ENCODE data around the gene ADGRG3. TPM values are rescaled to one million over a fixed set of nuclear protein-coding genes. Genes with fewer than 3 reads are reported as not detected.
A peak's percentile ranks its signal among the peaks of the same experiment; 100 is the strongest.

Gene ADGRG3
- total and polyA plus RNA-seq, 2 of the 13 experiments (the other 11 are each of a cell fraction or from before 2014, with no cell fraction given), result 2.7 to 11.8 TPM

DNA sequence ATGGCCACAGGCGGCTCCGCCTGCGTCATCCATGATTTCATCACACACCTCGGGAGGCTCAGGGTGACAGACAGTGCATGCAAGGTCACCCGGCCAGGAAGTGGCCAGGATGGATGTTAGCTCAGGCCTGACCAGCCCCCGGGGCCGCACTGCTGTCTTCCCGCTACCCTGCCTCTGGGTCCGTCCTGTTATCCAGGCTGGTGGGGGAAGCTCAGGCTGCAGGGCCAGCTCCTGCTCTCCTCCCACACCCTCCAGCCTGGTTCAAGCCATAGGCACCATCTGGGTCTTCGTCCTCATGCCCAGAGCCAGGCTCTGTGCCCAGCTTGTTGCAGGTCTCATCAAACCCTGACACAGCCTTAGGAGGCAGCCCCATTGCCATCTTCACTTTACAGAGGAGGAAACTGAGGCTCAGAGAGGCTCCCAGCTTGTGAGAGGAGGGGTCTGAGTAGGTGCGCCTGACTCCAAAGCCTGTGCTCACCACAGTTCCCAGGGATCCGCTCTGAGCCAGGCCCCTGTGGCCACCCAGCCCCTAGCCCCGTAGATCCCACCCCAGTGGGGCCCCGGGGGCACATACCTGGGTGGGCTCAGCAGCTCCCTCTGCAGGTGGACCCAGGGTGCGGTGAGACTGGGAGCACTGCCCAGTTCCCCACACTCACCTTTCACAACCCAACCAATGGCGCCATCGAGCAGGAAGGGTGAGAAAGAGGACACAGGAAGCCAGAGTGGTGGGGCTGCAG is 412 bp upstream of the ADGRG3 start (continued):
- TF ChIP-seq, protein P1, sequence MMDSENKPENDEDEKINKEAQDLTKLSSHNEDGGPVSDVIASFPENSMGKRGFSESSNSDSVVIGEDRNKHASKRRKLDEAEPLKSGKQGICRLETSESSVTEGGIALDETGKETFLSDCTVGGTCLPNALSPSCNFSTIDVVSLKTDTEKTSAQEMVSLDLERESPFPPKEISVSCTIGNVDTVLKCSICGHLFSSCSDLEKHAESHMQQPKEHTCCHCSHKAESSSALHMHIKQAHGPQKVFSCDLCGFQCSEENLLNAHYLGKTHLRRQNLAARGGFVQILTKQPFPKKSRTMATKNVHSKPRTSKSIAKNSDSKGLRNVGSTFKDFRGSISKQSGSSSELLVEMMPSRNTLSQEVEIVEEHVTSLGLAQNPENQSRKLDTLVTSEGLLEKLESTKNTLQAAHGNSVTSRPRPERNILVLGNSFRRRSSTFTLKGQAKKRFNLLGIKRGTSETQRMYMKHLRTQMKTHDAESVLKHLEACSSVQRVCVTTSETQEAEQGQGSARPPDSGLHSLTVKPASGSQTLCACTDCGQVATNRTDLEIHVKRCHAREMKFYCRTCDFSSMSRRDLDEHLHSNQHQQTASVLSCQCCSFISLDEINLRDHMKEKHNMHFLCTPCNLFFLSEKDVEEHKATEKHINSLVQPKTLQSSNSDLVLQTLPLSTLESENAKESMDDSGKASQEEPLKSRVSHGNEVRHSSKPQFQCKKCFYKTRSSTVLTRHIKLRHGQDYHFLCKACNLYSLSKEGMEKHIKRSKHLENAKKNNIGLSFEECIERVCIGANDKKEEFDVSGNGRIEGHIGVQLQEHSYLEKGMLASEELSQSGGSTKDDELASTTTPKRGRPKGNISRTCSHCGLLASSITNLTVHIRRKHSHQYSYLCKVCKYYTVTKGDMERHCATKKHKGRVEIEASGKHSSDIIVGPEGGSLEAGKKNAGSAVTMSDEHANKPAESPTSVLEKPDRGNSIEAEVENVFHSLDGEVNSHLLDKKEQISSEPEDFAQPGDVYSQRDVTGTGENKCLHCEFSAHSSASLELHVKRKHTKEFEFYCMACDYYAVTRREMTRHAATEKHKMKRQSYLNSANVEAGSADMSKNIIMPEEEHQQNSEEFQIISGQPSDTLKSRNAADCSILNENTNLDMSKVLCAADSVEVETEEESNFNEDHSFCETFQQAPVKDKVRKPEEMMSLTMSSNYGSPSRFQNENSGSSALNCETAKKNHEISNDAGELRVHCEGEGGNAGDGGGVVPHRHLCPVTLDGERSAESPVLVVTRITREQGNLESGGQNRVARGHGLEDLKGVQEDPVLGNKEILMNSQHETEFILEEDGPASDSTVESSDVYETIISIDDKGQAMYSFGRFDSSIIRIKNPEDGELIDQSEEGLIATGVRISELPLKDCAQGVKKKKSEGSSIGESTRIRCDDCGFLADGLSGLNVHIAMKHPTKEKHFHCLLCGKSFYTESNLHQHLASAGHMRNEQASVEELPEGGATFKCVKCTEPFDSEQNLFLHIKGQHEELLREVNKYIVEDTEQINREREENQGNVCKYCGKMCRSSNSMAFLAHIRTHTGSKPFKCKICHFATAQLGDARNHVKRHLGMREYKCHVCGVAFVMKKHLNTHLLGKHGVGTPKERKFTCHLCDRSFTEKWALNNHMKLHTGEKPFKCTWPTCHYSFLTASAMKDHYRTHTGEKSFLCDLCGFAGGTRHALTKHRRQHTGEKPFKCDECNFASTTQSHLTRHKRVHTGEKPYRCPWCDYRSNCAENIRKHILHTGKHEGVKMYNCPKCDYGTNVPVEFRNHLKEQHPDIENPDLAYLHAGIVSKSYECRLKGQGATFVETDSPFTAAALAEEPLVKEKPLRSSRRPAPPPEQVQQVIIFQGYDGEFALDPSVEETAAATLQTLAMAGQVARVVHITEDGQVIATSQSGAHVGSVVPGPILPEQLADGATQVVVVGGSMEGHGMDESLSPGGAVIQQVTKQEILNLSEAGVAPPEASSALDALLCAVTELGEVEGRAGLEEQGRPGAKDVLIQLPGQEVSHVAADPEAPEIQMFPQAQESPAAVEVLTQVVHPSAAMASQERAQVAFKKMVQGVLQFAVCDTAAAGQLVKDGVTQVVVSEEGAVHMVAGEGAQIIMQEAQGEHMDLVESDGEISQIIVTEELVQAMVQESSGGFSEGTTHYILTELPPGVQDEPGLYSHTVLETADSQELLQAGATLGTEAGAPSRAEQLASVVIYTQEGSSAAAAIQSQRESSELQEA (CRISPR knock-in tag; IDR thresholded peaks at IDR 0.05; ENCODE audit: not compliant biosample characterization), result peak; percentile 38
- TF ChIP-seq U2AF1 (optimal IDR thresholded peaks at IDR 0.05; ENCODE audit: low read depth, low read length), result no peak
- TF ChIP-seq GPN1 (CRISPR knock-in tag; IDR thresholded peaks at IDR 0.05; ENCODE audit: borderline replicate concordance), result no peak
- TF ChIP-seq HHEX (CRISPR knock-in tag; IDR thresholded peaks at IDR 0.05), result no peak
- TF ChIP-seq, protein P2, sequence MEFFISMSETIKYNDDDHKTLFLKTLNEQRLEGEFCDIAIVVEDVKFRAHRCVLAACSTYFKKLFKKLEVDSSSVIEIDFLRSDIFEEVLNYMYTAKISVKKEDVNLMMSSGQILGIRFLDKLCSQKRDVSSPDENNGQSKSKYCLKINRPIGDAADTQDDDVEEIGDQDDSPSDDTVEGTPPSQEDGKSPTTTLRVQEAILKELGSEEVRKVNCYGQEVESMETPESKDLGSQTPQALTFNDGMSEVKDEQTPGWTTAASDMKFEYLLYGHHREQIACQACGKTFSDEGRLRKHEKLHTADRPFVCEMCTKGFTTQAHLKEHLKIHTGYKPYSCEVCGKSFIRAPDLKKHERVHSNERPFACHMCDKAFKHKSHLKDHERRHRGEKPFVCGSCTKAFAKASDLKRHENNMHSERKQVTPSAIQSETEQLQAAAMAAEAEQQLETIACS (CRISPR knock-in tag; IDR thresholded peaks at IDR 0.05), result no peak
- TF ChIP-seq ZNF776 (CRISPR knock-in tag; IDR thresholded peaks at IDR 0.05), result 0 out of 2 replicates have a peak, but pooled peaks have one; percentile 82
- TF ChIP-seq CBFB (CRISPR knock-in tag; IDR thresholded peaks at IDR 0.05), result peak; percentile 70; the same call in 1 of the 2 replicates
- TF ChIP-seq, protein P3, sequence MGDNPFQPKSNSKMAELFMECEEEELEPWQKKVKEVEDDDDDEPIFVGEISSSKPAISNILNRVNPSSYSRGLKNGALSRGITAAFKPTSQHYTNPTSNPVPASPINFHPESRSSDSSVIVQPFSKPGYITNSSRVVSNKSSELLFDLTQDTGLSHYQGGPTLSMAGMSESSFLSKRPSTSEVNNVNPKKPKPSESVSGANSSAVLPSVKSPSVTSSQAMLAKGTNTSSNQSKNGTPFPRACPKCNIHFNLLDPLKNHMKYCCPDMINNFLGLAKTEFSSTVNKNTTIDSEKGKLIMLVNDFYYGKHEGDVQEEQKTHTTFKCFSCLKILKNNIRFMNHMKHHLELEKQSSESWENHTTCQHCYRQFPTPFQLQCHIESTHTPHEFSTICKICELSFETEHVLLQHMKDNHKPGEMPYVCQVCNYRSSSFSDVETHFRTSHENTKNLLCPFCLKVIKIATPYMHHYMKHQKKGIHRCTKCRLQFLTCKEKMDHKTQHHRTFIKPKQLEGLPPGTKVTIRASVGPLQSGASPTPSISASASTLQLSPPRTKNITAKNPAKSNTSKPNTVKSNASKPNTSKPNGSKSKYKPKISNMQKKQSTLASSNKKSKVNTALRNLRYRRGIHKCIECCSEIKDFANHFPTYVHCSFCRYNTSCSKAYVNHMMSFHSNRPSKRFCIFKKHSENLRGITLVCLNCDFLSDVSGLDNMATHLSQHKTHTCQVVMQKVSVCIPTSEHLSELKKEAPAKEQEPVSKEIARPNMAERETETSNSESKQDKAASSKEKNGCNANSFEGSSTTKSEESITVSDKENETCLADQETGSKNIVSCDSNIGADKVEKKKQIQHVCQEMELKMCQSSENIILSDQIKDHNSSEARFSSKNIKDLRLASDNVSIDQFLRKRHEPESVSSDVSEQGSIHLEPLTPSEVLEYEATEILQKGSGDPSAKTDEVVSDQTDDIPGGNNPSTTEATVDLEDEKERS (CRISPR knock-in tag; IDR thresholded peaks at IDR 0.05), result peak; percentile 57; the same call in 1 of the 2 replicates
- peak; percentile 89 for TF ChIP-seq REPIN1 (CRISPR knock-in tag; IDR thresholded peaks at IDR 0.05; ENCODE audit: borderline replicate concordance, low read depth)
- peak in 1 of 2 experiments; percentile 56; a peak in 2 of 4 replicates for TF ChIP-seq KLF16 (CRISPR knock-in tag; IDR thresholded peaks at IDR 0.05)
- TF ChIP-seq PLRG1 (conservative IDR thresholded peaks at IDR 0.05), result no peak
- no peak for TF ChIP-seq ZNF562 (CRISPR knock-in tag; IDR thresholded peaks at IDR 0.05; ENCODE audit: borderline replicate concordance)
- no peak for TF ChIP-seq ZBTB49 (CRISPR knock-in tag; IDR thresholded peaks at IDR 0.05; ENCODE audit: borderline replicate concordance)

Data from HepG2 (cell line).